ENCODE results near the gene PSMD1. TPM values are rescaled to one million over a fixed set of nuclear protein-coding genes. Genes with fewer than 3 reads are reported as not detected.
A peak's percentile ranks its signal among the peaks of the same experiment; 100 is the strongest.
"Not testable (repeated sequence)": the region's sequence is repeated elsewhere in the genome, so short reads cannot be mapped to it uniquely, and the experiment has no call there.

Gene PSMD1
- total RNA-seq, 1 donor from 2014 or later: 191 TPM

DNA sequence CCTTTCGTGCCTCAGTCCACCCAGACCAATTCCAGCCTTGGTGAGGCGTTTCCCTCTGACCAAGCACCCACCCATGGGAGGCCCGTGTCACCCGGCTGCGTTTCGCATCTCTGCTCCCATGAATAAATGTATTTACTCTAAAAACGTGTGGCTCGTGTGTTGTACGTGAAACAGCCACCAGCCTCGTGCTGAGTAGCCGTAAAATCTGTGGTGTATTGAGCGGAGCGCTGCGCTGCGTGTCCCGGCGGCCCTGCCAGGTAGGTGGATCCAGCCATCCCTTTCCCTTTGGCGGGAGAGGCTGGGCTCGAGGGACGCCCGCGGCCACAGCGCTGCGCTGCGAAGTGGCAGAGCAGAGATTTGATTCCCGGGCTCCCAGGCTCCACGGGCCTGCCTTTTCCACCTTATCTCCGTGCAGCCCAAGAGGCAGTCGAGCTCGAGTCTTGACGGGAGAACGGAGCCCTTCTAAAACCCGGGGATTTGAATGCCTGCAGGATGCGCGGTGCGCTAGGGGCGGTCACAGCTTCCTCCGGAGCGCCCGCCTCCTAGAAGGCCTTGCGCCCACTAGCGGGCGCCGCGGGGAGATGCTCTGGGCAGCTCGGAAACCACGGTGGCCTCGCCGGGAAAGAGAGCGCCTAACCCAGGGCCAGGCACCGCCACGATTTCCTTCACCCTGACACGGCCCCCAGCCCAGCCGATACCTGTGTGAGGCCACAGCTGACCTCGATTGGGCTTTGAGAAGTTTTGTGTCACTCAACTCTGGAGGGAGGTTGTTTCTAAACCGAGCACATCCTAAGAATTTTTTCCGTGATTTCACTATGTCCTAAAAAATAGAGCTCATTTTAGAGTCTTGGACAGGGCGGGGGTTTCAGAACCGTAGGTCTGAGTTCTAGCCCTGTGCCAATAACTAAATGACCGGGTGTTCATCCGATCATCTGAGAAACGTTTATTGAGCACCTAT is 3.9 kb upstream of the PSMD1 start:
- DNase-seq (ENCODE audit: low read depth, low spot score): peak; percentile 41

DNA sequence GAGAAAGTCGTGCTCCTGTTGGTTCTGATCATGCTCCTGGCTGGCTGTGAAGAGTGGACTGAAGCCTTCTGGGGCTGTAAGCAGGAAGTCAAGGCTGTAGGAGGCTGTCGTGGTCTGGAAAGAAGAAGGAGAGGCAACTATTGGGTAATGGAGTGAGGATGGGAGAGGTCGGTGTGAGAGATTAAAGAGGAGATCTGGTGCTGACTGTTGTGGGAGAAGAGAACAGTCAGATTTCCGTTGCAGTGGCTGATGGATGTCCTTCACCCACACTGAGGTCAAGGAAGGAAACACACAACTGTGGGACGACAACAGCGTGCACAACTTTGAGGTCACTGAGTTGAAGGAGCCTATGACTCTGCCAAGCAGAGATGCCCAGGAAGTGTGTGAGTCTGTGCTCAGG is 2.8 kb upstream of the PSMD1 start:
- no peak for DNase-seq (ENCODE audit: low read depth, low spot score)

DNA sequence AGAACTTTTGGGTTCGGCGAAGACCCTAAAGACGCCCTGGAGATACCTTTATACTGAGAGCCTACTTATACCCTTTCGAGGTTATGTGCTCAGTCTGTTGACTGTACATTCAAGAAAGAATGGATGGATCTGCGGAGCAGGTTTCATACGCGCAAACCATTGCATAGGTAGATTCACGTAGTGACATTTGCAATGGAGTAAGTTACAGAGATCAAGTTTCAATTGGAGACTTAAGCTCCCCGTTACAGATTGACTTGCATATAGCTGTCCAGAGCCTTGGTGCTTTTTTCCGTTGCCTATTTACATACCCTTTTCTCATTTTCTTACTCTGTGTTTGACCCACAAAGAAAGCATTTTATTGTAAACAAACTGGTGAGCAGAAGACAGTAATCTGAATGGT is 923 bp downstream of the PSMD1 start:
- DNase-seq (ENCODE audit: low read depth, low spot score): no peak

DNA sequence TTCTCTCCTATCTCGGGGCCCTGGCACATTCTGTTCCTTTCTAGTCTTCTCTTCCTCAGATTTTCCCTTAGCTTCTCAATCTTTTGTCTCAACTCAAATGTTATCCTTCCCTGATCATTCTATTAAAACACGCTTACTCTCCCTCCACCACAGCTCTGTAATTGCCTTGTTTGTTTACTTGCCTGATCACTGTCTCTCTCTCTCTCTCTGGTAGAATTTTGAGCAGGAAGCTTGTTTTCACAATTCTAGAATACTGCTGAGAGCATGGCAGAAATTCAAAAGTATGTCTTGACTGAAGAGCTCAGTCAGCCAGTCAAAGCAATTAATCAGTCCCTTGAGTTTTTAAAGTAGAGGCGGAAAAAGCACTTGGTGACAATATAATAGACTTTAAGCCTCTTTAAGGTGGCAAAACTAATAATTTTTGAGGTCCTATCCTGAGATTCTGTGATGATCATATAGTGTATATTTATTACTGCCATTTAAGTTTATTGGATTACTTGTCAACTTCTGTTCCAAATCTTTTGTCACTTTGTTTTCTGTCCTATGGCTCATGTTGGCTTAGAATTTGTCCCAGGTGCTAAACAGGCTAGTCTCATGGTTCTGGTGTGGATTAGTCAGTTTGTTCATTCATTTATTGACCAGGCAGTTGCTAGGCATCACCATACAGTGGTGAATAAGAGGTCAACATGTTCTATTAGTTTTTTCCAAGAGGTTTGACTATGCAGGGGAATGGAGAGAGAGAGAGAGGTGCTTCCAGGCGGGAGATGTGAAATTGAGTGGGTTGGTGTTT is 2.3 kb downstream of the PSMD1 start:
- DNase-seq (ENCODE audit: low read depth, low spot score): no peak

DNA sequence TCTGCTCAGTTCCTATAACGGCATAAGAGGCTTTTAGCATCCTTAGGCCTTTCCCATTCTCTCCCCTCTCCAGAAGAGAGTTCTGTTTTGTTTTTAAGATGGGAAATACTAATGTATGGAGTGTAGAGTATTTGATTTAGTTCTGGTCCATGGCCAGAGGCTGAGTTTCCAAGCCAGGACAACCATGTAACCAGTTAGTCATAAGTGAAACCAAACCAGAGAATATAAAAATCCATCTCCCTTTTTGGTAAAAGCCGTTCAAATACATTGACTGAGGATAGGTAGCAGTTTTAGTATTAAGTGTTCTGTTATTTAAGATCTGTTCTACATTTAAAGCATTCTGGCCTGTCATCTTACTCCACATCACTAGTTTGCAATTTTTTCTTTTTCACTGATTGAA is 3.1 kb downstream of the PSMD1 start:
- no peak for DNase-seq (ENCODE audit: low read depth, low spot score)

DNA sequence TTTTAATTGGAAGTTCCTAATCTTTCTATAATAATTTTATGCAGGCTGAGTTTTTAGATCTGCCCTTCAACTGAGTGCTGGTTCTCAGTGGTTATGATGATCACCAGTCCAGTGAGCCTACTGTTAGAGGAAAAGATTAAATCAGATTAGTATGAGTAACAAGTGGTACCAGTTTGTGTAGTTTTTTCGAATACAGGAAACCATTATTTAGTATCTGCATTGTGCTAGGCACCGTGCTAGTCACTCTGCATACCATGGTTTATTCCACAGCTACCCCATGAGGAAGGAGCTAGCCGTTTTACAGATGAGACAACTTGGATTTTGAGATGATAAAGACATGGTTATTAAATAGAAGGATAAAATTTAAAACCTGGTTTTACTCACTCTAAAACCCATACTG is 6.1 kb downstream of the PSMD1 start:
- no peak for DNase-seq (ENCODE audit: low read depth, low spot score)

DNA sequence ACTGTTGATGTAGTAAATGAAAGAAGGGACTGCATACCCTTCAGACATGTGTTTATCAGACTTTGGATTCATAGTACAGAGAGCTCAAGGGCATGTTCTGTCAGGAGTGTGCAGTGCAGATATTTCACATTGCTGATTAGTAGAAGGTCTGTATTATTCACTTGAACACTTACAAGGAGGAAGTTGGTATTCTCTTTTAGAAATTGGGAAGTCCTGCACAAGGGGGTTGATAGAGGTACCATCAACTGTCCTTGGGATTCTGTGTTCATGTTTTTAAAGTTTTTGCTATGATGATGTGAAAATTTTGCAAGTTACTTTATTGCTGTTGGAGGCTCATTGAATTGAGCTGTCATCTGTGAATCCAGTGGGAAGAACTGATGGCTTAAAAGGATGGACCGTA is 6.7 kb downstream of the PSMD1 start:
- DNase-seq (ENCODE audit: low read depth, low spot score): no peak

DNA sequence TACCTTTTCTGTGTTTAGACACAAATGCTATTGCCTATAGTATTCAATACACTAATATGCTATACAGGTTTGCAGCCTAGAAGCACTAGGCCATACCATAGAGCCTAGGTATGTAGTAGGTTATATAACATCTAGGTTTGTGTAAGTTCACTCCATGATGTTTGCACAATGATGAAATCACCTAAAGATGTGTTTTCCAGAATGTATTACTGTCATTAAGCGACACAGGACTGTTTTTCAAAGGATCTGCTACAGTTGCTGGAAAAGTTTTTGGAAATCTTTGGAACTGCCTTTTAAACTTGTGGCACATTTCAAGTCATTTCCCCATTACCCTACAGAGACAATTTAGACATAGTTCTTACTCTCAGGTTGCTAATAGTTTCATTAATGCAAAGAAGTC is 9.3 kb downstream of the PSMD1 start:
- no peak for DNase-seq (ENCODE audit: low read depth, low spot score)

DNA sequence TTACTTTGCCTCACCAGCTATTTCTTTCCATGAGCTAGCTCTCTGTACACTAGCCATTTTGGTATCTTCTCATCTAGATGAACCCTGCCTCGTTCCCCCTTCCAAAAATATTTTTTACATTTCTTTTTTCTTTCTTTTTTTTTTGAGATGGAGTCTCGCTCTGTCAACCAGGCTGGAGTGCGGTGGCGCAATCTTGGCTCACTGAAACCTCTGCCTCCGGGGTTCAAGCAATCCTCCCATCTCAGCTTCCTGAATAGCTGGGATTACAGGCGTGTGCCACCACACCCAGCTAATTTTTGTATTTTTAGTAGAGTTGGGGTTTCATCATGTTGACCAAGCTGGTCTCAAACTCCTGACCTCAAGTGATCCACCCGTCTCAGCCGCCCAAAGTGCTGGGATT is 10.9 kb downstream of the PSMD1 start:
- not testable (repeated sequence) for DNase-seq (ENCODE audit: low read depth, low spot score)

DNA sequence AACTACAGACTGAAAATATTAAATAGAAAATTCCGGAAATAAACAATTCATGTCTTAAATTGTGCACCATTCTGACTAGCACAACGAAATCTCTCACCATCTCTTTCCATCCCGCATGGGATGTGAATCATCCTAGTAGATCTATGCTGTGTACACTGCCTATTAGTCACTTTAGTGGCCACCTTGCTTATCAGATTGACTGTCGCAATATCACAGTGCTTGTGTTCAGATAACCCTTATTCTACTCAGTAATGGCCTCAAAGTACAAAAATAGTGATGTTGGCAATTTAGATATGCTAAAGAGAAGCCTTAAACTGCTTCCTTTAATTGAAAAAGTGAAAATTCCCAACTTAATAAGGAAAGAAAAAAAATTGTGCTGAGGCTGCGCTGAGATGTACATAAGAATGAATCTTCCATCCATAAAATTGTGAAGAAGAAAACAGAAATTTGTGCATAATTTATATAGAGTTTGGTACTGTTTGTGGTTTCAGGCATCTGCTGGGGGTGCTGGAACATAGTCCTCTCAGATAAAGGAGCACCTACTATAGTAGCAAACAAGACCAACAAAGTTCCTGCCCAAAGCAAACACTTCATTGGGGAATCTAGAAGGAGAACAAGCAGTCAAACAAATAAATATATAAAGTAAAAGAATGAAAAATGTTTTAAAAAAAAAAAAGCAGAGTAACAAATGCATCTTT is 12.0 kb downstream of the PSMD1 start:
- DNase-seq (ENCODE audit: low read depth, low spot score): peak; percentile 20

DNA sequence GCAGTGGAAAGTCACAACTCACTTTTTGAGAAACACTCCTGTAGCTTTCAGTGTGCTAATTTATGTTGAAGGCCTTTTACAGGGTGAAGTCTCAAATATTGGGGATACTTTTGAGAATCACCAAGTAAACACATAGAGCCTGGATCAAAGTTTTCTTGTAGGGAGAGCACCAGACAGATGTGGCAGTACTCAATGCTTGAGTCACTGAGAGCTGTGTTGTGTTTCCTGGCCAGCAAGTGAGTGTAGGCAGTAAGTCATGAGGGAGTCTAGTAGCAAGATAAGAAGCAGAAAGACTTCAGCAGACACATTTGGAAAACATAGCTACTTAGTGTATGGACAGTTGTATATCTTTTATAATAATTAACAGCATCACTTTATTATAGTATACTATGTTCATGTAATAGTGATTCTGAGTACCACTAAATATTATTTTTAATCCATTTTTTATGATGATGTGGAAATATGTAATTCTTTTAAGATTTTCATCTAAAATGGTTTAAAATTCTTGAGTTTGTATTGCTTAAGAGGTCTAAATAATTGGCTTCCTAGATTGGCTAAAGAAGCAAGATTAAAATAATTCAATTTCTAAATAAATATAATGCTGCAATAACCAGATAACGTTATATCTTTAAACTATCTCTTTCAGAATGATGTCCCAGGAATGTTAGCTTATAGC is 12.8 kb downstream of the PSMD1 start:
- DNase-seq (ENCODE audit: low read depth, low spot score): peak; percentile 29

DNA sequence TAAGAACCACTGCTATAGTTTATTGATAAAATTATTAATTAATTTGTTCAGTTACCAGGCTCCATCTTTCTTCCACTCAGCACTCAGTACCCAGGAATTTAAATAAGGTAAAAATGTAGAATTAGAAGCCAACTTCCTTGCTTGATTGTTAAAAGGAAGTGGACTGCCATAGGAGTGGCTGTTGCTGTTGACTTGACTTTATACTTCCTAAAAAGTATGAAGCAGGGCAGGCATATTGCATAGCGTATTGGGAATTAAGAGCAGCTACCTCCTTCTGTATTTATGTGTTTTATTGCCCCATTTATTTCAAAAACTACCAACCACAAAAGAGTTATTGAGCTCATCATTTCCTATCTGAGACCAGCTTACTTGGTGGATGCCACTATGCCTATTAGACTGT is 27.9 kb downstream of the PSMD1 start:
- no peak for DNase-seq (ENCODE audit: low read depth, low spot score)

DNA sequence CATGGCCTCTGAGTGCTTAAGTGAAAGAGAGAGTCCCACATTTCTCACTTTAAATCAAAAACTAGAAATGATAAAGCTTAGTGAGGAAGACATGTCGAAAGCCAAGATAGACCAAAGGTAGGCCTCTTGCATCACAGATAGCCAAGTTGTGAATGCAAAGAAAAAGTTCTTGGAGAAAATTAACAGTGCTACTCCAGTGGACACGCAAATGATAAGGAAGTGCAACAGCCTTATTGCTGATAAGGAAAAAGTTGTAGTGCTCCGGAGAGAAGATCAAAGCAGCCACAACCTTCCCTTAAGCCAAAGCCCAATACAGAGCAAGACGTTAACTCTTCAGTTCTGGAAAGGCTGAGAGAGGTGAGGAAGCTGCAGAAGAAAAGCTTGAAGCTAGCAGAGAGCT is 32.1 kb downstream of the PSMD1 start:
- no peak for DNase-seq (ENCODE audit: low read depth, low spot score)

DNA sequence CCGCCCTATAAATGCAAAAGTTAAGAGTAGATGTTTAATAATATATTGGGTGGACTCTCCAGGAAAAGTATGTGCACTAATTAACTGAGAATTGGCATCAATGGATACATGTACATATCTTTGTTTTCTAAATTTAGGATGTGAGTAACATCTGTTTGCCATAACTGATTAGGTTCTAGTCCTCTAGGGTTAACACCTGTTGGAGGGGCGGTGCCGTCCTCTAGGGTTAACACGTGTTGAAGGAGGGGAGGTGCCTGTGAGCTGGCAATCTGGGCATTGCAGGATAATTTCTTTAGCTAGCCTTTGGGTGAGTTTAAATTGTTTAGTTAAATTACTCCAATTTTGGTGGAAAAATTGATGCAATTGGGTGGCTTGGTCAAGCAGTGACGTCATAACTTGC is 37.3 kb downstream of the PSMD1 start:
- no peak for DNase-seq (ENCODE audit: low read depth, low spot score)

DNA sequence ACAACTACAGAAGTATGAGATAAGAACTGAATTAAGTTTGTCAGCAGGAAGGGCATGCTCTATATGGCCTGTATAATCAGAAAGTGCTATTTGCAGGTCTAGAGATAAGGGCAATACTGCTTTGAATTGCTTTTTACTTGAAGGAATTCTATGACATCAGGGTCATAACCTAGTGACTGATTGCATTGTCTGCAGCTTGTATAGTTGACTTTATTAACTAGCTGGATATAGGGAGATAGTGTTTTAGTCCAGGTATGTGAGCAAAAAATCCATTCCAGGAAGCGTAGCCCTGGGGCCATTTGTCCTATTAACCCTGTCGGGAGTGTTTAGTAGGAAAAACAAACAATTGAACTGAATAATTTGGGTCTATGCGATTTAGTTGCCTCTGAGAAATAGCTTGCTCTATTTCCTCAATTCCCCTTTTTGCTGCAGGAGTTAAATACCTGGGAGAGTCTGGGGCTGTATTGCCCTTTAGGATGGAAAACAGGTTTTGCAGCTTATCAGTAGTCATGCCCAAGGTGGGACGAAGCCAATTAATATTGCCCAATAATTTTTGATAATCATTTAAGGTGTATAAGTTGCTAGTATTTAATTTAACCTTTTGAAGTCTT is 38.2 kb downstream of the PSMD1 start:
- DNase-seq (ENCODE audit: low read depth, low spot score): no peak

DNA sequence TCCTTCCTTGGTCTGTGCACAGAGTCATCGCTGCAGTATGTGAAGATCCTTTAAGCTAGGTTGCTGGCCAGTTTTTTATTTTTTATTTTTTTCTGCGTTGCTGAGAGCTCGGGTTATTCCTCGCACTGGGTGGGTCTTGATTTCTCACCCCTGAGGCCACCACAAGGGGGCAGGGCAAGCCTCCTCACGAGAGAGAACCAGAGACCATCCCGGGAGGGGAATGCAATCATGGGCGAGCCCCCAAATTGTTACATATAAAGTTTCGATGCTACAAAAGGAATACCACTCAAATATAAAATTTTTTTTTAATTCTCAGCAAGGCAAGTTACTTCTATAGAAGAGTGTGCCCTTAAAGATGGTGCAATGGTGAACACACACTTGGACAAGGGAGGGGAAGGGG is 43.3 kb downstream of the PSMD1 start:
- no peak for DNase-seq (ENCODE audit: low read depth, low spot score)

DNA sequence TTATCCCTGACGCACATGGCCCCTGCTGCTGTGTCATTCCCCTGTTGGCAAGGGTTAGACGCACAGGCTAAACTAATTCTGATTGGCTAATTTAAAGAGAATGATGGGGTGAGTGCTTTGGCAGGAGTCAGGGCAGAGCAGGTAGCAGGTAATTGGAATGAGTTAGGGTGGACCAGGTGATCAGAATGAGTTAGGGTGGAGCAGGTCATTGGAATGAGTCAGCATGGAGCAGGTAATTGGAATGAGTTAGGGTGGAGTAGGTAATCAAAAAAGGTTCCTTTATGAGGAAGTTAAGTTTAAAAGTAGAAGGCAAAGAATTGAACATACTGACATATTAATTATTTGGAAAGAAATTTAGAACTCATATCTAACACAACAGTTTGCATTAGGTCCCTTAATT is 43.7 kb downstream of the PSMD1 start:
- not testable (repeated sequence) for DNase-seq (ENCODE audit: low read depth, low spot score)

DNA sequence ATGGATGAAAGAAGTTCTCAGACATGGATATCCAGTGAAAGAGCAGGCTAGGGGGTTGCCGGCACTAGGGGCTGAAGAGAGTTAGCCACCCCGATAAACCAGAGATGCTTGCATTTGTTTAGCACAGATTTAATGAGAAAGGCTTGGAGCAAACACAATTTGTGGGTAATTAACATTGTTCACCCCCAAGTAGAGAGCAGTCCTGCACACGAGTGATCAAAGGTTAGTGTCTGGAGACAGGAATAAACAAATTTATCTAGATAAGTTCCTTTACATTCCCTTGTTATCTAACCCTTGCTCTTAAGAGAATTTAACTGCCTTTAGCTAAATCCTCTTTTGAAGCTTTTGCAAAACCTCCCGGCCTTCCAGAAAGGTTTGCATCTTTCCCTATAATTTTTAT is 44.3 kb downstream of the PSMD1 start:
- DNase-seq (ENCODE audit: low read depth, low spot score): no peak

DNA sequence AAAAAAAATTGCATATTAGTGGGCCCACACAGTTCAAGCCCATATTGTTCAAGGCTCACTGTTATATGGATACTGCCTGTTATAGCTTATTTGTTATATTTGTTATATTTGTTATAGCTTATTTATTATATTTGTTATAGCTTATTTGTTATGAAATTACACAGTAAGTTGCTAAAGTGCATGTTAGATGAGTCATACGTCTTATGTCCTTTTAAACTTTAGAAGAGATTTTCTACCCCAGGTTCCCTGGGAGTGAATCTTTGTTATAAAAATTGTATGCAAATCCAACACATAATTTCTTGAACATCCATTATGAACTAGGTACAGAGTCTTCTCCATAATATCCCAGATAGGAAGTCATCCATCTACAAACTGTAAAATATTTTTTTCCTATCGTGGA is 46.1 kb downstream of the PSMD1 start:
- DNase-seq (ENCODE audit: low read depth, low spot score): no peak

DNA sequence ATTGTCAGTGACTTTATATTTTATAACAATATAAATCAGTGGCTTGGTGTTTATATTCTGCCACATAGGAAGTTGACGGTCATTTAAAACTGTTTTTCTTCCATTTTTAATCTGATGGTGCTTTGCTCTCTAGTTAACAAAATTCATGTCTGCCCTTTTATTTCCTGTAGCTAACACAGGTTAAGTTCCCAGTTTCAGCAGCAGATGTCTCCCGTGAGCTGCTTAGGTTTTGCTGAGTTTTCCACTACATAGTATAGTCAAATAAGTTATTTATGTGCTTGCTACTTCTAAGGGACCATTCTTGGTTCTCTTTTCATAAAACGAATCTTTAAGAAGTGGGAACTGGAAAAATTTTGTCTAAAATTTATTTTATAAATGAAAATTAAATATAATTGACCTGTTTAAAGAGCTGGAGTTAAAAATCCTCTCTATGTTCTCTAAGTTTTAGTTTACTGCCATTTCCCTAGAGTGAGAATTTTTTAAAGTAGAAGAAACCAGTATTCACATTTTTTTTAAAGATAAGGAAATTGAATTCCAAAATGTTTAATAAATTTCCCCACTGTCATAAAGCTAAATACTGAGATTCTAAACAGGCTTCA is 47.5 kb downstream of the PSMD1 start:
- DNase-seq (ENCODE audit: low read depth, low spot score): peak; percentile 26

DNA sequence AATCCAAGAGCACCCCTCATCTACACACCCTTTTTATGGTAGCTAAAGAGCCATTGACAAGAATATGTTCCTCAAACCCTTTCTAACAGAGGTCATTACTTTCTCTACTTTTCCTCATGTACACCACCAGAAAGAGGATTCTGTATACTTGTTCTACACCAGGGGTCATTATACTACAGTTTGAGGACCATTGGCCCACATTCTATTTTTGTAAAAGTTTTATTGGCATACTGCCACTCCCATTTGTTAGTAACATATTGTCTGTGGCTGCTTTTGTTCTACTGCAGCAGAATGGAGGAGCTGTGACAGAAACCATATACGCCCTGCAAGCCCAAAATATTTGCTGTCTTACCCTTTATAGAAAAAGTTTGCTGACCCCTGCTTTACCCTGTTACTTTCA is 53.9 kb downstream of the PSMD1 start:
- peak; percentile 36 for DNase-seq (ENCODE audit: low read depth, low spot score)

All from pulmonary artery endothelial cell (primary cell).